Measurements from ENCODE around the gene IL1RAPL2.

The IL1RAPL2 gene

GRCh38 chrX:105282077-105282476, 716.1 kb downstream of the IL1RAPL2 start:
- no peak for DNase-seq

GRCh38 chrX:105297041-105297440, 731.0 kb downstream of the IL1RAPL2 start:
- no peak for DNase-seq

- DNase-seq = no peak
Observed at GRCh38 chrX:105299286-105299685, 733.3 kb downstream of the IL1RAPL2 start.

GRCh38 chrX:105302246-105302645, 736.2 kb downstream of the IL1RAPL2 start:
- no peak for DNase-seq

- no peak for DNase-seq
Observed at GRCh38 chrX:105307762-105308161, 741.8 kb downstream of the IL1RAPL2 start.

- no peak for DNase-seq
Observed at GRCh38 chrX:105313596-105313995, 747.6 kb downstream of the IL1RAPL2 start.

GRCh38 chrX:105314458-105314857, 748.5 kb downstream of the IL1RAPL2 start:
- DNase-seq = no peak

- DNase-seq = no peak
Observed at GRCh38 chrX:105315248-105315647, 749.2 kb downstream of the IL1RAPL2 start.

GRCh38 chrX:105317117-105317516, 751.1 kb downstream of the IL1RAPL2 start:
- no peak for DNase-seq

GRCh38 chrX:105323928-105324327, 757.9 kb downstream of the IL1RAPL2 start:
- no peak for DNase-seq

- DNase-seq = no peak
Observed at GRCh38 chrX:105328773-105329172, 762.8 kb downstream of the IL1RAPL2 start.

GRCh38 chrX:105331244-105331643, 765.2 kb downstream of the IL1RAPL2 start:
- DNase-seq = no peak

GRCh38 chrX:105347373-105347772, 781.4 kb downstream of the IL1RAPL2 start:
- DNase-seq = no peak

- DNase-seq = no peak
Observed at GRCh38 chrX:105349476-105349875, 783.5 kb downstream of the IL1RAPL2 start.

GRCh38 chrX:105375816-105376215, 809.8 kb downstream of the IL1RAPL2 start:
- DNase-seq = no peak

- DNase-seq = no peak
Observed at GRCh38 chrX:105424729-105425128, 858.7 kb downstream of the IL1RAPL2 start.

GRCh38 chrX:105451401-105451800, 885.4 kb downstream of the IL1RAPL2 start:
- no peak for DNase-seq

- no peak for DNase-seq
Observed at GRCh38 chrX:105458846-105459245, 892.8 kb downstream of the IL1RAPL2 start.

- no peak for DNase-seq
Observed at GRCh38 chrX:105460376-105460775, 894.4 kb downstream of the IL1RAPL2 start.

- no peak for DNase-seq
Observed at GRCh38 chrX:105461016-105461415, 895.0 kb downstream of the IL1RAPL2 start.

GRCh38 chrX:105462186-105462585, 896.2 kb downstream of the IL1RAPL2 start:
- no peak for DNase-seq

GRCh38 chrX:105463473-105463872, 897.5 kb downstream of the IL1RAPL2 start:
- no peak for DNase-seq

GRCh38 chrX:105464618-105465017, 898.6 kb downstream of the IL1RAPL2 start:
- DNase-seq = no peak

GRCh38 chrX:105468741-105469140, 902.7 kb downstream of the IL1RAPL2 start:
- DNase-seq = no peak

- DNase-seq = no peak
Observed at GRCh38 chrX:105471597-105471996, 905.6 kb downstream of the IL1RAPL2 start.

GRCh38 chrX:105475801-105476200, 909.8 kb downstream of the IL1RAPL2 start:
- DNase-seq = no peak
